OCI-LY1 (cell line): ENCODE data around the gene DGKD.

Experiments used
- H2AFZ ChIP-seq: fragments of 200-600 bp; sonication (generic), shearing (Covaris generic); 2 replicates; pipeline ENCODE4 v1.6.0; 2014; ENCODE audit warnings: antibody characterized with exemption, mild to moderate bottlenecking, low read length
- H3F3A ChIP-seq: fragments of 200-600 bp; sonication (generic), shearing (Covaris generic); 2 replicates; pipeline ENCODE4 v1.6.0; 2014; ENCODE audit warnings: mild to moderate bottlenecking, antibody characterized with exemption, low read length, moderate library complexity; ENCODE audit not compliant: insufficient read depth
- H3K27ac ChIP-seq: fragments of 200-600 bp; sonication (generic); 2 replicates; pipeline ENCODE4 v1.5.1; 2014; ENCODE audit warnings: low read length, mixed run types, mild to moderate bottlenecking, low read depth; ENCODE audit not compliant: poor library complexity, severe bottlenecking
- H3K27me3 ChIP-seq: fragments of 200-600 bp; sonication (generic); 2 replicates; pipeline ENCODE4 v1.6.0; 2014; ENCODE audit warnings: antibody characterized with exemption, mild to moderate bottlenecking, low read length, moderate library complexity; ENCODE audit not compliant: insufficient read depth
- H3K36me3 ChIP-seq: fragments of 200-600 bp; sonication (generic); 2 replicates; pipeline ENCODE4 v1.6.1; 2014; ENCODE audit warnings: mild to moderate bottlenecking, antibody characterized with exemption, low read length, moderate library complexity, mixed read lengths; ENCODE audit not compliant: insufficient read depth
- H3K4me1 ChIP-seq: fragments of 200-600 bp; sonication (generic); 2 replicates; pipeline ENCODE4 v1.5.1; 2014; ENCODE audit warnings: mild to moderate bottlenecking, low read length, moderate library complexity; ENCODE audit not compliant: insufficient read depth, severe bottlenecking
- H3K4me2 ChIP-seq: fragments of 200-600 bp; sonication (generic), shearing (Covaris generic); 2 replicates; pipeline ENCODE4 v1.6.1; 2014; ENCODE audit warnings: low read length
- H3K4me3 ChIP-seq: fragments of 200-600 bp; sonication (generic); 2 replicates; pipeline ENCODE4 v1.5.1; 2014; ENCODE audit warnings: low read length, low read depth, mild to moderate bottlenecking, mixed read lengths; ENCODE audit not compliant: poor library complexity, severe bottlenecking
- H3K79me2 ChIP-seq: fragments of 200-600 bp; shearing (Covaris generic); 2 replicates; pipeline ENCODE4 v1.6.1; 2016; ENCODE audit warnings: mixed run types, low read length, mixed read lengths; ENCODE audit not compliant: insufficient read depth
- H3K9ac ChIP-seq: fragments of 200-600 bp; sonication (generic), shearing (Covaris generic); 2 replicates; pipeline ENCODE4 v1.6.1; 2014; ENCODE audit warnings: mild to moderate bottlenecking, low read length, mixed read lengths
- H3K9me2 ChIP-seq: fragments of 200-600 bp; sonication (generic), shearing (Covaris generic); 2 replicates; pipeline ENCODE4 v1.6.1; 2014; ENCODE audit warnings: low read depth, mild to moderate bottlenecking, low read length, mixed read lengths
- H3K9me3 ChIP-seq: fragments of 200-600 bp; shearing (Covaris generic); 2 replicates; pipeline ENCODE4 v1.6.1; 2014; ENCODE audit warnings: low read length, mixed read lengths
- H4K20me1 ChIP-seq: fragments of 200-600 bp; sonication (generic), shearing (Covaris generic); 2 replicates; pipeline ENCODE4 v1.6.0; 2016; ENCODE audit warnings: mild to moderate bottlenecking, low read length; ENCODE audit not compliant: insufficient read depth
- EZH2 ChIP-seq: fragments of 200-600 bp; sonication (generic), shearing (Covaris generic); IDR thresholded peaks from 2 replicates; pipeline ENCODE4 v1.8.0; 2017; ENCODE audit warnings: borderline replicate concordance, mixed run types, mild to moderate bottlenecking, antibody characterized with exemption, low read length, moderate library complexity, mixed read lengths
- TF ChIP-seq, protein P1 (sequence below): fragments of 200-600 bp; sonication (generic), shearing (Covaris generic); IDR thresholded peaks from 2 replicates; pipeline ENCODE4 v1.5.1; 2017; ENCODE audit warnings: mild to moderate bottlenecking, antibody characterized with exemption, low read length, moderate library complexity, mixed read lengths

Gene DGKD

DNA sequence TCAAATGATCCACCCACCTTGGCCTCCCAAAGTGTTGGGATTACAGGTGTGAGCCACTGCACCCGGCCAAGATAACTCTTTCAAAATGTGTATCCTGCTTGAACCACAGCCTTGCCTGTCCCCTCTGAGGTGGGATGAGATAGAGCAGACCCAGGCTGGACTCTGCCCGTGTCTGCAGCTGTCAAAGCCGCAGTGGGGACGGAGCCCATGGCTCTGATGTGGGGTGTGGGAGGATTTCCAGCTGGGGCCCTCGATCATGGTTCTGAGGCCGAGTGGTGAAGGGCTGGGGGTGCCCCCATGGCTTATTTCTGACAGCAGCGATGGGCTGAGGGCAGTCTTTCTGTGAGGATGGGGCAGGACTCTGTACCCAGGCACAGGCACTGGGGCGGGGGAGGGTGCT, 104.5 kb downstream of the DGKD start:
- Histone ChIP-seq H3K9me3 (no peaks in the 10 kb centered on the region), H4K20me1 (no peaks in the 10 kb centered on the region), H3K9ac (no peak overlapping the region), H2AFZ (no peak overlapping the region), H3F3A (no peaks in the 10 kb centered on the region), H3K36me3 (peaks cover 13% of the 10 kb centered on the region; the same call in 1 of the 2 replicates), H3K4me1 (no peaks in the 10 kb centered on the region), H3K4me3 (no peak overlapping the region), H3K27me3 (no peaks in the 10 kb centered on the region), H3K79me2 (no peaks in the 10 kb centered on the region), H3K4me2 (no peak overlapping the region), H3K27ac (no peak overlapping the region), H3K9me2 (no peaks in the 10 kb centered on the region)
- TF ChIP-seq, protein P1, sequence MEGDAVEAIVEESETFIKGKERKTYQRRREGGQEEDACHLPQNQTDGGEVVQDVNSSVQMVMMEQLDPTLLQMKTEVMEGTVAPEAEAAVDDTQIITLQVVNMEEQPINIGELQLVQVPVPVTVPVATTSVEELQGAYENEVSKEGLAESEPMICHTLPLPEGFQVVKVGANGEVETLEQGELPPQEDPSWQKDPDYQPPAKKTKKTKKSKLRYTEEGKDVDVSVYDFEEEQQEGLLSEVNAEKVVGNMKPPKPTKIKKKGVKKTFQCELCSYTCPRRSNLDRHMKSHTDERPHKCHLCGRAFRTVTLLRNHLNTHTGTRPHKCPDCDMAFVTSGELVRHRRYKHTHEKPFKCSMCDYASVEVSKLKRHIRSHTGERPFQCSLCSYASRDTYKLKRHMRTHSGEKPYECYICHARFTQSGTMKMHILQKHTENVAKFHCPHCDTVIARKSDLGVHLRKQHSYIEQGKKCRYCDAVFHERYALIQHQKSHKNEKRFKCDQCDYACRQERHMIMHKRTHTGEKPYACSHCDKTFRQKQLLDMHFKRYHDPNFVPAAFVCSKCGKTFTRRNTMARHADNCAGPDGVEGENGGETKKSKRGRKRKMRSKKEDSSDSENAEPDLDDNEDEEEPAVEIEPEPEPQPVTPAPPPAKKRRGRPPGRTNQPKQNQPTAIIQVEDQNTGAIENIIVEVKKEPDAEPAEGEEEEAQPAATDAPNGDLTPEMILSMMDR = no peak

DNA sequence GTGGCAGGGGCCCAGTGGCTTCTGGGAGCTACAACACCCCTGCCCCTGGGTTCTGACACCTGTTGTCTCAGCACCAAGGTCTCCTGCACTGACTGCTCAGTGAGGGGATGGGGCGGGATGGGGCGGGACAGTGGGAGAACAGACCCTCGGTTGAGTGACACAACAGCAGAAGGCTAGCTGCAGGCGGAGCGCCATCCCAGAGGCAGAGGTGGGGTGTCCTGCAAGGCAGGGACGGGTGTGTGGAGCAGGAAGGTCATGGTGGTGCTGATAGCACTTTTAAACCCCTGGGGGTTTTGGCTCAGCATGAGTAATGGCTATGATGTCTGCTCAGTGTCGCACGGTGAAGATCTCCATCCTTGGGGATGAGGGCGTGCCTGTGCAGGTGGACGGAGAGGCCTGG, 105.1 kb downstream of the DGKD start:
- no peaks in the 10 kb centered on the region for H3F3A ChIP-seq
- no peaks in the 10 kb centered on the region for H3K9me2 ChIP-seq
- no peak overlapping the region for H2AFZ ChIP-seq
- peaks cover 13% of the 10 kb centered on the region; the same call in 1 of the 2 replicates for H3K36me3 ChIP-seq
- no peaks in the 10 kb centered on the region for H3K4me1 ChIP-seq
- no peaks in the 10 kb centered on the region for H4K20me1 ChIP-seq
- H3K9me3 ChIP-seq = no peaks in the 10 kb centered on the region
- no peaks in the 10 kb centered on the region for H3K79me2 ChIP-seq
- TF ChIP-seq, protein P1 = no peak
- TF ChIP-seq EZH2 = no peak
- H3K4me2 ChIP-seq = no peak overlapping the region
- H3K9ac ChIP-seq = no peak overlapping the region
- no peak overlapping the region for H3K4me3 ChIP-seq
- H3K27ac ChIP-seq = no peak overlapping the region
- H3K27me3 ChIP-seq = no peaks in the 10 kb centered on the region

DNA sequence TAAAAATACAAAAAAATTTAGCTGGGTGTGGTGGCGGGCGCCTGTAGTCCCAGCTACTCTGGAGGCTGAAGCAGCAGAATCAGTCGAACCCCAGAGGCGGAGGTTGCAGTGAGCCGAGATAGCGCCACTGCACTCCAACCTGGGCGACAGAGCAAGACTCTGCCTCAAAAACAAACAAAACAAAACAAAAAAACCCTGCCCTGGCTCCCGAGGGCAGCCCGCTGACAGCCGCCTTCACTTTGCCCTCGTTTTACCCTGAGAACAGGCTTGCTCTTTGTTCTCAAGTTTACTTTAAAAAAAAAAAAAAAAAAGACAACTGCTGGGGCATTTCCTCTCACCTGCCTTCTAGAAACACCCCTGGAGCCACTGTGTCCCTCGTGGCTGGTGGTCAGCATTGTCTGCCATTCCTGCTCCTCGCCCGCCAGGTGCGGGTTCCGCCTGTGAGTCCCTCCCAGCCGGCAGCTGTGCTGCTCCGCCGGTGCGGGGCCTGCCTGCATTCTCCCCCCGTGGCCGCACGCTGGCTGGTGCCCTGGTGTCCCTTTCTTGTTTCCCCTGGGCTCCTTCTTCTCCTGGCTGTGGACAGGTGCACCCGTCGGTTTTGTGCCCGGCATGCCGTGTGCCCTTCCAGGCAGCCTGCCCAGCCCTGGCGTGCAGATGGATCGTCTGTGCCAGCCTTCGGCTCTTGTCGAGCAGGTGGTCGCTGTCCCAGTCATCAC, 106.6 kb downstream of the DGKD start:
- TF ChIP-seq EZH2 = no peak
- TF ChIP-seq, protein P1 = no peak
- H3K4me1 ChIP-seq = no peaks in the 10 kb centered on the region
- H3F3A ChIP-seq = no peaks in the 10 kb centered on the region
- H3K9me2 ChIP-seq = no peaks in the 10 kb centered on the region
- H3K79me2 ChIP-seq = no peaks in the 10 kb centered on the region
- no peaks in the 10 kb centered on the region for H4K20me1 ChIP-seq
- no peak overlapping the region for H3K4me3 ChIP-seq
- H3K9me3 ChIP-seq = no peaks in the 10 kb centered on the region
- no peak overlapping the region for H3K27ac ChIP-seq
- no peak overlapping the region for H2AFZ ChIP-seq
- H3K36me3 ChIP-seq = peaks cover 9% of the 10 kb centered on the region; the same call in 1 of the 2 replicates
- no peaks in the 10 kb centered on the region for H3K27me3 ChIP-seq
- H3K9ac ChIP-seq = no peak overlapping the region
- no peak overlapping the region for H3K4me2 ChIP-seq
